HEK293T (cell line): ENCODE results near the gene STK4.

Experiments used
- ARNT ChIP-seq: fragments of 450-650 bp; IDR thresholded peaks from 2 replicates; pipeline ENCODE4 v1.6.1; 2017; ENCODE audit warnings: mild to moderate bottlenecking
- FOXA1 ChIP-seq: fragments of 450-650 bp; IDR thresholded peaks from 2 replicates; pipeline ENCODE4 v1.6.1; 2016; ENCODE audit warnings: mild to moderate bottlenecking
- ZNF384 ChIP-seq: fragments of 450-650 bp; IDR thresholded peaks from 2 replicates; pipeline ENCODE4 v1.6.1; 2016

DNA sequence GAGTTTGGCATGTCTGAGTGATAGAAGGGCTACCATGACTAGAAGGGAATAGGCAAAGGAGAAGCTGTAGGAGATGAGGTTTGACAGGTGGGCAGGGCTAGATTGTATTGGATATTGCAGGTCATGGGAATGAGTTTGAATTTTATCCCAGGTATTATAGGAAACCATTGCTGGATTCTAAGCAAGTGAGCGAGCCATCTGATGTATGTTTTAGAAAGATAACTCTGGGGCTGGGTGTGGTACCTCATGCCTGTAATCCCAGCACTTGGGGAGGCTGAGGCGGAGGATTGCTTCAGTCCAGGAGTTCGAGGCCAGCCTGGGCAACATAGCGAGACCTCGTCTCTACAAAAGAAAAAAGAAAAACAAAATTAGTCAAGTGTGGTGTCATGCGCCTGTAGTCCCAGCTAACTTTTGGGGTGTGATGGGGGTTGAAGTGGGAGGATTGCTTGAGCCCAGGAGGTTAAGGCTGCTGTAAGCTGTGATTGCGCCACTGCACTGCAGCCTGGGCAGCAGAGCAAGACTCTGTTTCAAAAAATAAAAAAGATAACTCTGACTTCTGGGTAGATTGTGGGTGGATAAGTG lies 16.9 kb downstream of the STK4 start:
- TF ChIP-seq ARNT: no peak
- no peak for TF ChIP-seq ZNF384
- no peak for TF ChIP-seq FOXA1
